ENCODE results near the gene CDC25A.

CDC25A gene

DNA sequence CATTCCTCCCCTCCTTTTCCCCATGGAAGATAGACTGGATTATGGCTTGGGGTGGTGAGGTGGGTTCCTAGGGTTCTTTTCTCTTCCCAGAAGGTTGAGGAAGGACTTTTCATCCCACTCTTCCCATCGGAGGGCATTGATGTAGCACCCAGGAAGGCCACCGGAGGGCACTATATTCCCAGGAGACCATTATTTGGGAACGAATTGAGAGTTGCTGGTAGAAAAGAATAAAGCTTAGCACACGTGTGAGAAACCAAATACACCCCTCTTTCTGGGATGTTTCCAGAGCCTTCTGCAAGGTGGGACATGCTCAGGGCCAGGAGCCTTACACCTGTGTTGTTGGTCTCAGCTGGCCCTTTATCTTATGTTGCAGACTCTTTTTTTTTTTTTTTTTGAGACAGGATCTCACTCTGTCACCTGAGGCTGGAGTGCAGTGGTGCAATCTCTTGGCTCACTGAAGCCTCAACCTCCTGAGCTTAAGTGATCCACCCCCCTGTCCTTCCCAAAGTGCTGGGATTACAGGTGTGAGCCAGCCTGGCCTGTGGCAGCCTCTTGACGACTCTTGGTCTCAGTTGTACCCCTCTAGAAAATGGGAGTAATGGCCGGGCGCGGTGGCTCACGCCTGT lies 6.3 kb upstream of the CDC25A start:
- DNase-seq (ENCODE audit: low spot score): peak; percentile 49

DNA sequence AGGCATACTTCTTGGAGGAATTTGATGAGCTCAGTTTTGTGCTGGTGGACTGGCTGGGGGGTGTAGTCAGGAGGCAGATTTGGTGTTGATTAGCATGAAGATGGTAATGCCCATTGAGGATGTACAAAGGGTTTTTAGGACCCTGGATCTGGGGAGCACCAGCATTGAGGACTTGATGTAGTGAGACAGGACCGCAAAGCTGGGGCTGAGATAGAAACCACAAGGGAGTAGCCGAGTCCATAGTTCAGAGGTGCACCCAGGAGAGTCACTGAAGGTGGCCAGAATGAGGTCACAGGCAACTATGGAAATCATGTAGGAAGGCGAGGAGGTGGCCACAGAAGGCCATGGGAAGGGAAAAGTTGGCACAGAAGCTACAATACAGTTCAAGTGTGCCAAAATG lies 2.7 kb upstream of the CDC25A start:
- DNase-seq (ENCODE audit: low spot score): no peak

DNA sequence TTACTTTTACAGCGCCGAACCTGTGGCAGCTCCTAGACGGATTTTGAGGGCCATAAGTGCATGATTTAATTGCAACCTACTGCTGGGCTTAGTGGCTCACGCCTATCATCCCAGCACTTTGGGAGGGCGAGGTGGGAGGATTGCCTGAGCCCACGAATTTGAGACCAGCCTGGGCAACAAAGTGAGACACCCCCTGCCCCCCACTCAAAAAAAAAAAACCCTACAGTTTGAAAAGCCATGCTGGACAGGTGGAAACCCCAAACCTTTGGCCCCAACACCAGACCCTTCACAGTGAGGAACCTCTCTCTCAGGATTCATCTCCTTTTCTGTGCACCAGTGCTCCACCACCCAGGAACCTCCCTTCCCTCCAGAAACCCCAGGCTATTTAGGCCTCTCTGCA lies 1.1 kb upstream of the CDC25A start:
- no peak for DNase-seq (ENCODE audit: low spot score)

DNA sequence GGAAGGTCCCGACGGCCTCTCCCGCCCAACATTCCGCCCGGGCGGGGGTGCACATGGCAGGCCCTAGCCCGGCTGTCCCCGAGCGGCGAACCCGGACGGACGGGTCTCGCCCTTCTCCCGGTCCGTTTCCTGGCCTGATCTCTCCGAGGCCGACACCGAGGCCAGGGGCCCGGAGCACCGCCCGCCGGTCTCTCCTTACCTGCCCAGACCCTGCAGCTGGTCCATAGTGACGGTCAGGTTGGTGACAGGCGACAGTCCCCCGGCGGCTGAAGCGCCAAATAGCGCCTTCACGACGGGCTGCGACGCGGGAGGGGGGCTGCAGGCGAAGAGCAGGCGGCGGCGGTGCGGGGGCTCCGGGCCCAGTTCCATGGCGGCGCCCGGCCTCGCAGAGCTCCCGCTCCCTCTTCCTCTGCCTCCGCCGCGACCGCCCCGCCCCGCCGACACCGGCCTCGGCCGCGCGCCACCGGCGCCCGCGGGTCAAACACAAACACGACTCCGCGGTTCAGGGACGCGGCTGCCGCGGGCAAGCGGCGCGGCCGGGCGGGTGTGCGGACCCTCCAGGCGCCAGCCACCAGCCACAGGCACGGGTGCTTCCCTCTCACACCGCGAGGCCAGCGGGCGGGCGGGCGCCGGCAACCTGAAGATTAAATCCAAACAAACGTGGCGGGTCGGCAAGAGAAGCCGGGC lies 495 bp downstream of the CDC25A start:
- no peak for DNase-seq (ENCODE audit: low spot score)

DNA sequence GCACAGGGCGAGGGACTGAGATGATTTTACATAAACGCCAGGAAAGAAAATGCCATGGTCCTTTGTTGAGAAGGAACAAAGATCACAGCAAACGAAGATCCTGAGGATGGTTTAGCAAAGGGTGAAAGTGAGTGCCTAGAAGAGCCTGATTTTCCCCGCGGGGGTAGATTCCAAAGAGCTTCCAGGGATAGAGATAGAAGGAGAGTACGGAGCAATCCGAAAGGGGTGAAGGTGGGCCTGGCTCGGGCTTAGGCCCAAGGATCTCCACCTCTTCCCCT lies 977 bp downstream of the CDC25A start:
- no peak for DNase-seq (ENCODE audit: low spot score)

DNA sequence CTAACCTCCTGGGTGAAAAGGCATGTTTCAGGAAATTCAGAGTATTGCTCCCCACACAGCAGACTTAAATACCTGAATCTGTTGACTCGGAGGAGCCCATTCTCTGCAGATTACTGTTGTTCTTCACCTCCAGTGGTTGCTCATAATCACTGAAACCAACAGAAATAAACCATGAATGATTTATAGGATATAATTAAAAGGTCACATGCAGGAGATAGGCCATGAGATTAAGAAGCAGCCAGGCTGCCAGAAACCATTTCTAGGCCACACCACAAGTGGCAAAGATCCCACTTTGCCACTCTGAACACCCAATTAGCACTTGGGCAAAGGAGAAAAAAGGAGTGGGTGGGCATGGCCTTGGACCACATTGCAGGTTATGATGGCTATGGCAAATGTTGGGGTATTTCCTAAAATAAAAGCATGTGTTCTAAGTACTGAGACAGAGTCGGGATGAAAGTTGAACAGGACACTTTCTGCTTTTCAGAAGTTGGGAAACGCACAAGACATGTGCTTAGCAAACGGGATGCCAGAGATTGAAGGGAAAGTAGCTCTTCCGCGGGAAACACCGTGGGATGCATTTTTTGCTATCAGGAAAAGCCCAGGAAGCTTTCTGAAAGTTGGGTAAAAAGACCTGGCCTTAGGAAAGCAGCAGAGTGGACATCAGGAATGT lies 1.5 kb downstream of the CDC25A start:
- DNase-seq (ENCODE audit: low spot score): no peak

DNA sequence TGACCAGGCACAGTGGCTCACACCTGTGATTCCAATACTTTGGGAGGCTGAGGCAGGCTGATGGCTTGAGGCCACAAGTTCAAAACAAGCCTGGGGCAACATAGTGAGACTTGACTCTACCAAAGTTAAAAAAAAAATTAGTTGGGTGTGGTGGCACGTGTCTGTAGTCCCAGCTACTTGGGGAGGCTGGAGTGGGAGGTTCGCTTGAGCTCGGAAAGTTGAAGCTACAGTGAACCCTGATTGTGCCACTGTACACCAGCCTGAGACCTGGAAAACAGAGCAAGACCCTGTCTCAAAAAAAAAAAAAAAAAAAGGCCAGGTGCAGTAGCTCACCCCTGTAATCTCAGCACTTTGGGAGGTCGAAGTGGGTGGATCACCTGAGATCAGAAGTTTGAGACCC lies 3.1 kb downstream of the CDC25A start:
- no peak for DNase-seq (ENCODE audit: low spot score)

DNA sequence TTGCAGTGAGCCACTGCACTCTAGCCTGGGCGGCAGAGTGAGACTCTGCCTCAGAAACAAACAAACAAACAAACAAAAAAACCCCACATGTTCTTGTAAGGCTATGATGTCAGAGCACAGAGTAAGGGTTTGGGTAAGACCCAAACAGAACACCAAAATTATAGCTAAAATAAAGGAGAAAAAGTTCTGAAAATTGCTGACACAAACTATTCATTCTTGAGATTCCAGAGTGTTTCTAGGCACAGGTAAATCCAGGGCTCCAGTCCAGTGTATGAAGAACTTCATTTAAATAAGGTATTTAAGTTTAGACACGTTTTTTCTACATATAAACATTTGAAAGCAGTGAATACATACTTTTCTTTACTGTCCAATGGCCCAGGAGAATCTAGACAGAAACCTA lies 3.9 kb downstream of the CDC25A start:
- DNase-seq (ENCODE audit: low spot score): no peak

DNA sequence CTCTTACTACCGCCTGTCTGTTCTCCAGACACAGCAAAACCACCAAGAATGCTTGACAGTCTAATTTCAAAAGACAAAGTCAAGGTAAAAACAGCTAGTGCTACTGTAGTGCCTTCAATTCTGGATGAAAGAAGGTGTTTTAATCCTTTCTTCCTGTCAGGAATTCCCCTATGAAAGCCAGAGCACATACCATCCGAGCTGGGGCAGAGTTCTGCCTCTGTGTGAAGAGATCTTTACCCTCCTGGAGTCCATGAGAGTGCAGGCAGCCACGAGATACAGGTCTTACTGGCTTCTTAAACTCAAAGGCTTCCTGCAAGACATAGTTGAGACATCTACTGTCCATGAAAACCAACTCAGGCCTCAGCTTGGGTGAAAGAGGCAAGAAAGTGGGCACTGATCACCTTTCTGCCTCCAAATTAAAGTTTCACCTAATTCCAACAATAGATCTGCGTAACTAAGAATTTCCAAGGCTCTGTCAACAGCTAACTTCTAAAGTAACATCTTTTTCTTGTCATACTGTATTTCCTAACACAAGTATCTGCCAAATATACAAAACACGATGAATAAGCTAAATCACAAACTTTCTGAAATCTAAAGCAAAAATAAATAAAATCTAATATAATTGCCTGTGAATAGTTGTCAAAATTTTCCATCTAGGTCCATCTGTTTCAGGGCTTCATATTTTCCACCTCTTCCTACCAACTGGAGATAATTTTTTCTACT lies 7.5 kb downstream of the CDC25A start:
- no peak for DNase-seq (ENCODE audit: low spot score)

DNA sequence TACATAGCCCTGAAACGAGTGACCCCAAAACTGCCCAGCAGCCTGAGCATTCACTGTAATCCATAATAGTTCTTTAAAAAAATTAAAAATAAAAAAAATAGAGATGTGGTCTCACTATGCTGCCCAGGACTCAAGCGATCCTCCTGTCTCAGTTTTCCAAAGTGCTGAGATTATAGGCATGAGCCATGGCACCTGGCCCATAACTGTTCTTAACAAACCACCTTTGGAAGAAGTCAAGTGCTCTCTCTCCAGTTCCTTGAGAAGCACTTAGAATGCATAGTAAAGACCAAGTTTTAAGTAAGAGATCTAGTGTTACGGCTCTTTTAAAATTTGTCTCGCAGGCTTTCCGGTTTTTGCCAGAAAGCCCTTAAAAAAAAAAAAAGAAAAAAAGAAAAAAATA lies 8.2 kb downstream of the CDC25A start:
- DNase-seq (ENCODE audit: low spot score): no peak

DNA sequence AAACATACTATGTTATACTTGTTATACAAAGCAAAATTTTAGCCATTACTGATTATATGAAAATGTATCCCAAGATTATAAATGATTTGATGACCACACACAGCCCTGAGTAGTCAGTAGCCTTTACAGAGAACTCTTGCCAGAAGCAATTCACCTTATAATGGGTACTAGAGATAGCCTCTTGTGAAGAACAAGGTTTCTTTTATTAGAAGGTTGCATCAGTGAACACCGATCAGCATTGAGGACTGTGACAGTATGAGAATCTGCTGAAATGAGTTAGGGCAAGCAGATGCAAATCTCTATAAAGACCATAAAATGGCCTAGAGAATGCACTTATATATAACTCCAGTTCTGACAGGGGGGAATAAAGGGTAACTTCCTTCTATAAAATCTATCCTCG lies 10.1 kb downstream of the CDC25A start:
- no peak for DNase-seq (ENCODE audit: low spot score)

DNA sequence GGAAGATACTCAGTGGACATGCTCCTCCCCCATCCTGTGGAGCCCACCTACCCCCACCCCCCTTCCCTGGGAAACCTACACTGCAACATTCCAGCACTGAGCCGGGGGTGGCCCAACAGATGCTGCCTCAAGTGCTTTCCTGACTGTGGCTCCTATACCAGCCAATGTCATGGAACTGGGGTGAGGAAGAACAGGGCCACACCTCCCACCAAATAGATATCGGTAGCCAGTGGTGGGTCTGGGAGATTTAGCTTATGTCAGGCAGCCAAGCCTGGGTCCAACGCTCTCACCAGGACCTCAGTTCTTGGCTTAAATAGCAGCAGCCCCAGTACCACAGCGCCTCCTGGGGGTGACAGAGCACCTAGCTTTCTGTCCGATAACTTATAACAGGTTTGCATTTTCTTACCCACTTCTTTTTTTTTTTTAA lies 30.3 kb downstream of the CDC25A start:
- peak; percentile 36 for DNase-seq (ENCODE audit: low spot score)

DNA sequence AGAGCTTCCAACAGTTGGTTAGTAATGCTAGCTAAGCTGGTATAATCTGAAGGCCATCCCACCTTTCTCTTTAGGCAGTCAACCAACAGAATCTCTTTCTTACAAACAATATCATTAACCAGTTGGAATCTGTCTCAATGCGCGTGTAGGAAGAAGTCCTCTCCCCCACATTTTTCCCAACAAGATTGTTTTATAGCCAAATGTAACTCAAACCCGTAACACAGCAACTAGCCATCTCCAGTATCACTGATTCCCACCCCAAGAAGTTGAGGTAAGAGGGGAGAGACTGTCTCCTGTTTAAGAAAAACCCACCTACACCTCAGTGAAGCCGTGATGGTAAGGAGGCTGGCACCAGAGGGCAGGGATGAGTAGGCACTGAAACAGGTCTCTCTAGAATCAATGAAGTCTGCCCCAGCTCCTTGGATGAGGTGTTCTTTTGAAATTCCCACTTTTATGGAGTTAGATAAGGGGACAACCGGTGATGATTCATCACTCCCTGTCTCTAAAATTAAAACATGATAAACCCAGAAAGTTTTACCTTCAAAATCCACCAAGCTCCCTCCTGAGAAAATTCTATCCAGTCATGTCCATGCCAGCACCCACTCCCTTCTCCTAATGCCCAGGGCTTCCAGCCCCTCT lies 30.9 kb downstream of the CDC25A start:
- DNase-seq (ENCODE audit: low spot score): no peak

DNA sequence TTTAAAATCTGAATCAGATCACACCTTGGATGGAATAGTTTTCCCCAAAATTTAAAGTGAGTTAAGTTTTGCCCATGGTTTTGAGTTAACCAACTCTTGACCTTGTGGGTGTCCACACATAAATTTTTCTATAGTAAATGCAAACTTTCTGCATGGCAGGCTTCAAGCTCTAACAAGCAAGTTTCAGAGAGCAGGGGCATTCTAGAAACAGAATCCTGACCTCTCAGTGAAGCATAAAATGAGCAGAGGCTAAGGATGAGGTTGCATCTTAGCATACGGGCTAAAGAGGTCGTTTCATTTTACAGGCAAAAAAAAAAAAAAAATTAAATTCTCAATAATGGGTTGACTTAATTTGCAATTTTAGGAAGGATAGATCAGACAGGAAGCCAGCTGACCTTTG lies 32.1 kb downstream of the CDC25A start:
- no peak for DNase-seq (ENCODE audit: low spot score)

DNA sequence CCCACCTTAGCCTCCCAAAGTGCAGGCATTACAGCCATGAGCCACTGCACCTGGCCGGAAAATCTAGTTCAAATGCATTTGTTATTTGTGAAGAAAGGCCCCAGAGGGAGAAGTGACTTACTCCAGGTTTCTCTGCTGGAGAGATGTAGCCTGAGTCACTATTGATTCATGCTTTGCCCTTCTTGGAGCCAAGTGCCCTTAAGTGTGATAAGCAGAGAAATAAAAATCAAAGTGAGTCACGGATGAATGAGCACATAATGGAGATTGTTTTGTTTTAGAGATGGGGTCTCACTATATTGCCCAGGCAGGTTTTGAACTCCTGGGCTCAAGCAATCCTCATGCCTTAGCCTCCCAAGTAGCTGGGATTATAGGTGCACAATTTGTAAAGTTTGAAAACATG lies 33.1 kb downstream of the CDC25A start:
- DNase-seq (ENCODE audit: low spot score): no peak

DNA sequence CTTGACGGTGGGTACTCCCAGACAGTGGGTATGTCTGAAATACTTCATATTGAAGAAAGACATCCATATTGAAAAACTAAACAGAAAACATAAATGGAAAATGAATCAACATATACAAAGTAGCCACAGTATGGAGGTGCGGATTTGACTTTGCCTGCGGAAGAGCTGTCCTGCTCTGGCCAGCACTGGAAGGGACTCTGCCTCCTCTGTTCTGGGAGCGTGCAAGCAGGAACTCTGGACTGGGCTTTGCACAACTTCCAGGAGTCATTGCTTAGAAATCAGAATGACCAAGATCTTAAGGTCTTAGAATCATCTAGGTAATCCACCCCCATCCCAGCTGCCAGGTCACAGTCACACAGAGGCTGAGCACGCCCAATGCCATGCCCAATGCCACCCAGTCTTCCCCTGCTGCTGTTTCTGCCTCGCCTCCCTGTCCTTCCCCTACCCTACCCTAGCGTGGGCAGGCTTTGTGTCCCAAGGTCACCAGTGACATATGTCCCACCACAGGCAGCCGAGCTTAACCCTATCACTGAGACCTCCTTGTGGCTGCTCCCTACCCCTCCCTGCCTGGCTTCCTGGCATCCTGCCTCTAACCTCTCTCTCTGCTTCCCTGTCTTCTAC lies 36.3 kb downstream of the CDC25A start:
- DNase-seq (ENCODE audit: low spot score): no peak

DNA sequence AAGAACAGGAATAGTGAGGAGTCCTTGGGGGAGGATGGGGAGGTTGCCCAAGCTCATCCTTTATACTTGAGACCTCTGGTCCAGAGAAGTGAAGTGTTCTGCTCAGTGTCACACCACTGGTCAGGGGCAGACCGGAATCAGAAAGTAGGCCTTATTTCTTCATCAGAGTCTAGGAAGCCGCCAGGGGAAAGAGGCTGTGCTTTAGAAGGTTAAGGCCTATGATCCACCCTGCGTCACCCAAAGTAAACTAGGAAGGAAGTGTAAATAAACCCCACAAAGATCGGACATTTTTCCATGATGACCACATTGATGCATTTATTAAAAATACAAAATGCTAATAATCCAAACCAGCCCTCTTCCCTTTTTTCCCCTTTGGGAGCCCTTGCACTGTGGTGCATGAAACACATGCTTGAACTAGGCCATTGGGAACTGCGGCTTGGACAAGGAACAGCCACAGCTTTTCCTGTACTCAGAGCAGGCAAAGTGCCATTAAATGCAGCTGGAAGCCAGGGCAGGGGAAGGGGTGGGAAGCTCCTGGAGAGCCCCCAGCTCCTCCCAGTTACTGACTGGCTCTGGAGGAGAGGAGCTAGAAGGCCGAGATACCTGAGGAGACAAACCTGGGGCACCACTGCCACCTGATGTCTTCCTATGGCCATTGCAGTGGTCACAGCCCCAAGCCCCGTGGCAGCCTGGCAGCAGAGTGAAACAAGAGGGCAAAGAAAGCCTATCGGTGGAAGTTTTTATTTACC lies 37.0 kb downstream of the CDC25A start:
- DNase-seq (ENCODE audit: low spot score): peak; percentile 27

DNA sequence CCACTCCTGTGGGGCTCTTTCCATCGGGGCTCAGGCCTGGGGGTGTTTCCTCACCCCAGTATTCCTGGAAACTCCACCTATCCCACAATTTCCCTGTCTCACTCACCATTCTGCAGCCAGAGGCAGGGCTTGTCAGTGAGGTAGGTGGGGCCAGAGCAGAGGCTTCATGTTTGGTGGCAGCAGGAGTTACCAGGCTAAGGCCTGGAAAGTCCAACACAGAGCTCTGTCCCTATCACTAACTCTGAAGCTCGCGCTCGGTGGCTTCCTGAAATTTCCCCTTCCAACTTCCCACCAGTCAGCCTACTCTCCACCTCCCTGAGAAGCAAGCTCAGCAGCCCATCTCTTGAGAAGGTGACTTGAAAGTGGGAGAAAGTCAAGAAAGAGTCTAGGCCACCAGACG lies 44.2 kb downstream of the CDC25A start:
- no peak for DNase-seq (ENCODE audit: low spot score)

DNA sequence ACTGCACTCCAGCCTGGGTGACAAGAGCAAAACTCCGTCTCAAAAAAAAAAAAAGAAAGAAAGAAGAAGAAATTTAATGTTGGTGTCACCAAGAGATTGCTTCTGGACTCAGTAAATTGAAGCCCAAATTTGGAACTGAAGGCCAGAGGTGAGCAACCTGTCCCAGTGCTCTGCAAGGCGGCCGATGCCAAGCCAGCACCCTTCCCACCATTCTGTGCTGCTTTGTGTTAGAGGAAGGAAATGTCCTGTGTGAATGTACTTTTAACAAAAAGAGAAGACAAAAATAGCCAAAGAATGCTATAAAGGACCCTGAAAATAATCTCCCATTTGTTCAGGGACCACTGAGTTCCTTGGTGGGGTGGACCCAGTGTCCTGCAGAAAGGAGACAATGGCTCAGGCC lies 44.6 kb downstream of the CDC25A start:
- DNase-seq (ENCODE audit: low spot score): no peak

DNA sequence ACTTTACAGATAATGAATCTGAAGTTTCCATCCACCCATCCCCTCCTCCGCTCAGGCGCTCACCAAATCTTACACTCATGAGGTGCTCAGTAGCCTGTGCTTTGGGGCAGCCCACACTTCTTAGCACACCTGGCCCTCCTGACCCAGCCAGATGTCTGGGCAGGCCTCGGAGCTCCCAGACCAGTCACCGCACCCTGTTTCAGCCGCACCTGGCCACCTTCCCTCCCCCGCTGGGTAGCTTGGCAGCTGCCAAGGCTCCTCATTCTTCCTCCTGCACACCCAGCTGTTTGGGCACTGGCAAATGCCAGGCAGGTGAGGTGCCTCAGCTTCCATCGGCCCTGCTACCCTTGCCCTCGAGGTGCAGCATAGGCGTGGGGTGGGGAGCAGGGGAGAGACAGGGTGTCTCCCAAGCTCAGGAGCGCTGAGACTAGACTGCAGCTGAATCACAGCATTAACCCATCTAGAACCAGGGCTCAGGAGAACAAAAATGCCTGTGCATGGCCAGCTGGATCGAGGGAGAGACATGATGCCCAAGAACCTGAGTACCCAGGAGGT lies 45.8 kb downstream of the CDC25A start:
- DNase-seq (ENCODE audit: low spot score): no peak

DNA sequence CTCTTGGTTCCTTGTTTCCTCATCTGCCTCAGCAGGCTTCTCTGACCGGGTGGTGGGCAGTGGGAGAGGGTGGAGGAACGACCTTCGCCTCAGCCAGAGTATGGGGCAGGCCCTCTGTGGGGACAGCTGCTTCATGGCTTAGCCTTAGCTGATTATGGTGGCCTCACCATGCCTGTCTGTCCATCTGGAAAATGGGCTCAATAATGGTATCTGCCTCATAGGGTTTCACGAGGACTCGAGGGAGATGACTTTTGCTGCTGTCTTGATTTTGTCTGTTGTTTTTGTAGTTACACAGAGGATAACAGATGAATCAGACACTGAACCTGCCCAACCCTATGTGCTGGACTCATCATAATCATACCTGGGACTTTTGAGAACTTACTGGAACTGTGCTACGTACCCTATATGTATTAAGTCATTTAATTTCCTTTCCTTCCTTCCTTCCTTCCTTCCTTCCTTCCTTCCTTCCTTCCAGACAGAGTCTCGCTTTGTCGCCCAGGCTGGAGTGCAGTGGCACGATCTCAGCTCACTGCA lies 46.5 kb downstream of the CDC25A start:
- no peak for DNase-seq (ENCODE audit: low spot score)

Data from hematopoietic multipotent progenitor cell treated with erythropoietin and hydrocortisone succinate and interleukin-3 and kit ligand, for 17 days (in vitro differentiated cells).